ENCODE results near the gene CCT2. TPM values are rescaled to one million over a fixed set of nuclear protein-coding genes. Genes with fewer than 3 reads are reported as not detected.

The CCT2 gene
- total and polyA plus RNA-seq, 2 of the 13 experiments (the other 11 are each of a cell fraction or from before 2014, with no cell fraction given), result 209 to 388 TPM

DNA sequence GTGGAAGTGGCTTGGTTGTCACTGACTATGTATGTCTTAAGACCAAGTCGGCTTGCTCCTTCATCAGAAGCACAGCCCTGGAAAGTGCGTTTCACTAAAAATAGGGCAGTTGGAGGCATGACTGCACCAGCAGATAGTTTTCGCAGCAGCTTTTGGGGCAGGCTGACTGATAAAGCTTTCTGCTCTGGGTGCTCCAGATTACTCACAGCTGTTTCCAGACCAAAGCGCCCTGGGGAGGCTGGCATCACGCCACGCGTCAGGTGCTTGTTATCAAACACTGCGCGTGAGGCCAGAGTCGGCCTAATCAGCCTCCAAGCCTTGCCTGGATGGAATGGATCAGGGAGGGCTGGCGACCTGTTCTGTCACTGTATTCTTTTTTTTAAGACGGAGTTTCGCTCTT, 38.7 kb downstream of the CCT2 start:
- ChIA-PET CTCF (ENCODE audit: low intra/inter-chr PET ratio, low total read pairs) (no interaction called here), POLR2A (no interaction called here)
- Histone ChIP-seq H3K36me3 (replicated peaks in 1 of 2; ENCODE audit: control insufficient read depth in 1 of 2, insufficient read depth in 2 of 2, low read length in 2 of 2) (no peaks in the 10 kb centered on the region), H3K79me2 (ENCODE audit: insufficient read depth, low read length) (no peaks in the 10 kb centered on the region), H3K27me3 (ENCODE audit: control insufficient read depth in 1 of 2, insufficient read depth in 2 of 2, low read length in 2 of 2) (0 out of 5 replicates have a peak, but pooled peaks cover 0 to 6% of the 10 kb centered on the region in 2 experiments), H3K4me1 (ENCODE audit: insufficient read depth, low read length) (peaks cover 7% of the 10 kb centered on the region; the same call in 1 of the 2 replicates), H4K20me1 (ENCODE audit: insufficient read depth, low read length) (no peaks in the 10 kb centered on the region), H3K4me2 (ENCODE audit: low read depth, low read length) (no peak overlapping the region), H3K9ac (ENCODE audit: insufficient read depth, low read depth, low read length) (no peak overlapping the region), H3K4me3 (replicated peaks in 1 of 3; ENCODE audit: insufficient read depth in 1 of 3, low read depth in 2 of 3, low read length in 3 of 3) (no peak overlapping the region), H3K9me3 (ENCODE audit: low read length) (no peaks in the 10 kb centered on the region), H2AFZ (ENCODE audit: low read length) (no peak overlapping the region), H3K27ac (ENCODE audit: extremely low read length, insufficient read depth, low read length) (no peak overlapping the region)
- no peak for ATAC-seq
- no peak for DNase-seq (ENCODE audit: low spot score)
- intact Hi-C loops (cut with micrococcal nuclease; ENCODE audit: unreplicated experiment) (no loop called here), in situ Hi-C loops (cut with HindIII; ENCODE audit: extremely low pct_ligation_motif_present, low pct_unique_long_range_greater_than_20kb) (no loop called here)
- FAIRE-seq, result no peak
- WGBS (ENCODE audit: low lambda C conversion rate), result 77% methylated on average over 6 of the region's 13 CpGs
- no TSS peak for BruUV-seq (replicated peaks)
- TF ChIP-seq ZNF12 (CRISPR knock-in tag; IDR thresholded peaks at IDR 0.05) (no peak), ZNF577 (CRISPR knock-in tag; IDR thresholded peaks at IDR 0.05; ENCODE audit: borderline replicate concordance, low read depth) (no peak), ZFP36L2 (CRISPR knock-in tag; IDR thresholded peaks at IDR 0.05) (no peak), ZBTB21 (CRISPR knock-in tag; IDR thresholded peaks at IDR 0.05) (no peak), ZNF607 (CRISPR knock-in tag; IDR thresholded peaks at IDR 0.05; ENCODE audit: borderline replicate concordance) (no peak), IRF2 (CRISPR knock-in tag; IDR thresholded peaks at IDR 0.05) (no peak)

GRCh38 chr12:69627501-69627900, 42.2 kb downstream of the CCT2 start:
- Histone ChIP-seq H2AFZ (ENCODE audit: low read length) (no peak overlapping the region), H3K79me2 (ENCODE audit: insufficient read depth, low read length) (no peaks in the 10 kb centered on the region), H3K27ac (ENCODE audit: extremely low read length, insufficient read depth, low read length) (no peak overlapping the region), H3K4me2 (ENCODE audit: low read depth, low read length) (no peak overlapping the region), H3K9me3 (ENCODE audit: low read length) (no peaks in the 10 kb centered on the region), H3K9ac (ENCODE audit: insufficient read depth, low read depth, low read length) (no peak overlapping the region), H3K4me1 (ENCODE audit: insufficient read depth, low read length) (peaks cover 7% of the 10 kb centered on the region), H4K20me1 (ENCODE audit: insufficient read depth, low read length) (no peaks in the 10 kb centered on the region), H3K27me3 (ENCODE audit: control insufficient read depth in 1 of 2, insufficient read depth in 2 of 2, low read length in 2 of 2) (0 out of 5 replicates have a peak, but pooled peaks cover 0 to 6% of the 10 kb centered on the region in 2 experiments), H3K36me3 (replicated peaks in 1 of 2; ENCODE audit: control insufficient read depth in 1 of 2, insufficient read depth in 2 of 2, low read length in 2 of 2) (no peaks in the 10 kb centered on the region), H3K4me3 (replicated peaks in 1 of 3; ENCODE audit: insufficient read depth in 1 of 3, low read depth in 2 of 3, low read length in 3 of 3) (no peak overlapping the region)
- no TSS peak for BruUV-seq (replicated peaks)
- in situ Hi-C loops (cut with HindIII; ENCODE audit: extremely low pct_ligation_motif_present, low pct_unique_long_range_greater_than_20kb) (no loop called here), intact Hi-C loops (cut with micrococcal nuclease; ENCODE audit: unreplicated experiment) (no loop called here)
- DNase-seq (ENCODE audit: low spot score) (no peak), FAIRE-seq (no peak), ATAC-seq (no peak)
- 53% methylated on average over 8 of the region's 8 CpGs for WGBS (ENCODE audit: low lambda C conversion rate)
- CTCF ChIA-PET (ENCODE audit: low intra/inter-chr PET ratio, low total read pairs), result no interaction called here
- POLR2A ChIA-PET, result no interaction called here
- TF ChIP-seq ZNF674 (CRISPR knock-in tag; IDR thresholded peaks at IDR 0.05; ENCODE audit: low read depth) (no peak), POLR2AphosphoS5 (IDR thresholded peaks at IDR 0.05; ENCODE audit: low read depth, low read length) (no peak), TEAD2 (CRISPR knock-in tag; IDR thresholded peaks at IDR 0.05) (no peak), HNRNPLL (IDR thresholded peaks at IDR 0.05; ENCODE audit: low read depth, low read length, poor library complexity, severe bottlenecking) (no peak), SALL2 (CRISPR knock-in tag; IDR thresholded peaks at IDR 0.05) (no peak), YEATS4 (CRISPR knock-in tag; IDR thresholded peaks at IDR 0.05; ENCODE audit: borderline replicate concordance) (no peak), FOXA3 (CRISPR knock-in tag; IDR thresholded peaks at IDR 0.05) (no peak), ZNF609 (CRISPR knock-in tag; IDR thresholded peaks at IDR 0.05; ENCODE audit: borderline replicate concordance) (no peak), ZNF772 (CRISPR knock-in tag; IDR thresholded peaks at IDR 0.05) (no peak), YY1 (IDR thresholded peaks at IDR 0.05; ENCODE audit: insufficient read depth, insufficient replicate concordance, low read depth, low read length) (no peak), ZNF510 (CRISPR knock-in tag; IDR thresholded peaks at IDR 0.05; ENCODE audit: low read depth) (no peak)
